H1 (cell line): ENCODE data around the gene IFT25. TPM values are rescaled to one million over a fixed set of nuclear protein-coding genes. Genes with fewer than 3 reads are reported as not detected.

Experiments used
- CTCF ChIA-PET: fragments of 300-600 bp; sonication (Branson Sonifier 250); formaldehyde crosslinking; loops from one replicate; lab custom pipeline; 2021; ENCODE audit not compliant: partially characterized antibody; lab: Charles Lee
- POLR2A ChIA-PET: fragments of 300-600 bp; sonication (Branson Sonifier 250); formaldehyde crosslinking; loops from one replicate; lab custom pipeline; 2021; ENCODE audit warnings: inconsistent platforms; ENCODE audit not compliant: partially characterized antibody; lab: Charles Lee
- DNase-seq, 2 experiments: peaks; one replicate each; pipeline versions ENCODE4 v3.0.0 to v3.0.0-alpha.2; 2010 to 2022; ENCODE audit warnings: low spot score in 2 of 2, low read depth in 1 of 2, mixed read lengths in 1 of 2
- FAIRE-seq: peaks from 2 replicates; lab custom pipeline; 2011; peaks lifted over from hg19 to GRCh38; lab: Jason Lieb, UNC
- H2AFZ ChIP-seq: 2 replicates; pipeline ENCODE4 v1.8.1; 2012; ENCODE audit warnings: low read length, inconsistent platforms
- H2AK5ac ChIP-seq: 2 replicates; pipeline ENCODE4 v1.6.1; 2013; ENCODE audit warnings: low read depth, low read length
- H2BK120ac ChIP-seq: replicated peaks from 2 replicates; pipeline ENCODE3; 2013; ENCODE audit warnings: low read depth, low read length, inconsistent platforms
- H2BK12ac ChIP-seq: 2 replicates; pipeline ENCODE4 v1.6.1; 2013; ENCODE audit warnings: low read depth, low read length
- H2BK15ac ChIP-seq: 2 replicates; pipeline ENCODE4 v1.6.1; 2013; ENCODE audit warnings: low read length
- H2BK20ac ChIP-seq: 2 replicates; pipeline ENCODE4 v1.6.1; 2013; ENCODE audit warnings: low read length
- H2BK5ac ChIP-seq: 2 replicates; pipeline ENCODE4 v1.6.1; 2013; ENCODE audit warnings: low read depth, low read length
- H3K14ac ChIP-seq: 2 replicates; pipeline ENCODE4 v1.6.1; 2013; ENCODE audit warnings: inconsistent platforms; ENCODE audit not compliant: insufficient read length
- H3K18ac ChIP-seq: 2 replicates; pipeline ENCODE4 v1.6.1; 2013; ENCODE audit warnings: low read length; ENCODE audit errors: extremely low read depth
- H3K23ac ChIP-seq: 2 replicates; pipeline ENCODE4 v1.6.1; 2013; ENCODE audit warnings: inconsistent platforms; ENCODE audit not compliant: insufficient read length
- H3K23me2 ChIP-seq: 2 replicates; pipeline ENCODE4 v1.6.1; 2013; ENCODE audit warnings: low read depth, low read length
- H3K27ac ChIP-seq: 2 replicates; pipeline ENCODE4 v1.6.1; 2011; ENCODE audit warnings: low read depth, low read length, inconsistent platforms
- H3K27me3 ChIP-seq, 4 experiments: replicated peaks in 1 of 4; 1 replicate in 1 of 4; 2 replicates in 3 of 4; pipeline versions ENCODE4 v1.6.1 to v1.8.1; 2011 to 2013; ENCODE audit warnings: low read length in 3 of 4, mild to moderate bottlenecking in 3 of 4, inconsistent platforms in 2 of 4, mixed read lengths in 2 of 4, moderate library complexity in 1 of 4; ENCODE audit not compliant: control insufficient read depth in 3 of 4, insufficient read depth in 3 of 4; ENCODE audit errors: extremely low read depth in 1 of 4
- H3K36me3 ChIP-seq, 4 experiments: 2 replicates each; pipeline versions ENCODE4 v1.6.1 to v1.8.1; 2011 to 2013; ENCODE audit warnings: mild to moderate bottlenecking in 4 of 4, low read length in 3 of 4, moderate library complexity in 2 of 4, control low read depth in 1 of 4, inconsistent platforms in 1 of 4; ENCODE audit not compliant: insufficient read depth in 4 of 4, control insufficient read depth in 2 of 4
- H3K4ac ChIP-seq: replicated peaks from 2 replicates; pipeline ENCODE3; 2013; ENCODE audit warnings: low read length, low read depth, mixed read lengths, inconsistent platforms; ENCODE audit not compliant: insufficient read length
- H3K4me1 ChIP-seq, 4 experiments: replicated peaks in 1 of 4; 1 replicate in 1 of 4; 2 replicates in 3 of 4; pipeline versions ENCODE4 v1.6.1 to v1.8.1; 2011 to 2013; ENCODE audit warnings: low read length in 3 of 4, inconsistent platforms in 2 of 4, mixed read lengths in 1 of 4; ENCODE audit not compliant: insufficient read depth in 4 of 4, control insufficient read depth in 3 of 4
- H3K4me2 ChIP-seq, 2 experiments: 2 replicates each; pipeline versions ENCODE4 v1.6.1 to v1.8.1; 2011 to 2013; ENCODE audit warnings: low read depth in 2 of 2, low read length in 2 of 2, control low read depth in 1 of 2, inconsistent platforms in 1 of 2, mild to moderate bottlenecking in 1 of 2; ENCODE audit not compliant: insufficient read depth in 1 of 2
- H3K4me3 ChIP-seq, 4 experiments: fragments of 200-600, 300-600 bp in 1 of 4; sonication (generic), shearing (Covaris generic), sonication (Bioruptor Twin) in 1 of 4; 2 replicates each; pipeline versions ENCODE4 v1.5.1 to v1.8.1; 2011 to 2016; ENCODE audit warnings: low read length in 4 of 4, low read depth in 3 of 4, control low read depth in 2 of 4, inconsistent platforms in 2 of 4, mild to moderate bottlenecking in 2 of 4, mixed read lengths in 1 of 4, moderate library complexity in 1 of 4; ENCODE audit not compliant: insufficient read depth in 2 of 4; ENCODE audit errors: extremely low read depth in 1 of 4
- H3K56ac ChIP-seq: replicated peaks from 2 replicates; pipeline ENCODE3; 2013; ENCODE audit warnings: low read depth, mild to moderate bottlenecking, mixed read lengths, low read length, inconsistent platforms; ENCODE audit not compliant: insufficient read length
- H3K79me1 ChIP-seq: 2 replicates; pipeline ENCODE4 v1.6.1; 2013; ENCODE audit warnings: low read depth, low read length, control low read depth
- H3K79me2 ChIP-seq, 2 experiments: 2 replicates each; pipeline versions ENCODE4 v1.6.1 to v1.8.1; 2012 to 2013; ENCODE audit warnings: low read length in 2 of 2, mild to moderate bottlenecking in 2 of 2, inconsistent platforms in 1 of 2; ENCODE audit not compliant: insufficient read depth in 2 of 2, control insufficient read depth in 1 of 2
- H3K9ac ChIP-seq, 4 experiments: replicated peaks in 1 of 4; 1 replicate in 1 of 4; 2 replicates in 3 of 4; pipeline versions ENCODE4 v1.6.1 to v1.8.1; 2011 to 2013; ENCODE audit warnings: low read depth in 3 of 4, low read length in 3 of 4, control low read depth in 2 of 4, mild to moderate bottlenecking in 2 of 4, moderate library complexity in 2 of 4, inconsistent platforms in 1 of 4; ENCODE audit errors: extremely low read depth in 1 of 4
- H3K9me3 ChIP-seq, 2 experiments: 2 replicates each; pipeline versions ENCODE4 v1.6.1 to v1.8.1; 2012 to 2013; ENCODE audit warnings: mild to moderate bottlenecking in 2 of 2, moderate library complexity in 2 of 2, control low read depth in 1 of 2, inconsistent platforms in 1 of 2, low read depth in 1 of 2, low read length in 1 of 2, mixed read lengths in 1 of 2; ENCODE audit not compliant: insufficient read depth in 2 of 2
- H4K20me1 ChIP-seq, 2 experiments: replicated peaks in 1 of 2; 2 replicates each; pipeline versions ENCODE3 to v1.8.1; 2011 to 2013; ENCODE audit warnings: inconsistent platforms in 2 of 2, low read length in 2 of 2, mild to moderate bottlenecking in 1 of 2; ENCODE audit not compliant: insufficient read depth in 2 of 2, control insufficient read depth in 1 of 2
- H4K5ac ChIP-seq: 2 replicates; pipeline ENCODE4 v1.6.1; 2013; ENCODE audit warnings: low read length, low read depth, mixed read lengths, inconsistent platforms; ENCODE audit not compliant: insufficient read length
- H4K8ac ChIP-seq: 2 replicates; pipeline ENCODE4 v1.8.0; 2013; ENCODE audit warnings: mild to moderate bottlenecking, moderate library complexity, low read length, inconsistent platforms; ENCODE audit not compliant: insufficient read depth; ENCODE audit errors: extremely low read depth
- H4K91ac ChIP-seq: replicated peaks from 2 replicates; pipeline ENCODE3; 2013; ENCODE audit warnings: low read length, mixed read lengths, inconsistent platforms; ENCODE audit not compliant: insufficient read length
- CBX5 ChIP-seq: fragments of 300-800, 300-1000 bp; sonication (generic); IDR thresholded peaks from 2 replicates; pipeline ENCODE4 v1.7.1; 2016; ENCODE audit warnings: antibody characterized with exemption, low read length, low read depth
- GTF2F1 ChIP-seq: IDR thresholded peaks from 2 replicates; pipeline ENCODE4 v1.6.1; 2012; ENCODE audit warnings: low read depth, low read length, improper control_type of control experiment, borderline replicate concordance
- SIN3A ChIP-seq, 2 experiments: IDR thresholded peaks in 1 of 2; conservative IDR thresholded peaks in 1 of 2; 2 replicates each; pipeline ENCODE4 v1.6.1; 2011 to 2012; ENCODE audit warnings: low read length in 2 of 2, improper control_type of control experiment in 1 of 2, low read depth in 1 of 2, mild to moderate bottlenecking in 1 of 2
- WGBS, 2 experiments: shearing (Covaris generic) in 1 of 2; methylation state at CpG; one replicate each; pipeline versions ENCODE4 v1.1.6 to v1.1.7; 2013 to 2015; ENCODE audit warnings: low lambda C conversion rate in 2 of 2, mixed read lengths in 2 of 2, inconsistent platforms in 1 of 2, low coverage in 1 of 2, missing lambda C conversion rate in 1 of 2; ENCODE audit not compliant: insufficient replicate concordance in 2 of 2, insufficient coverage in 1 of 2, insufficient read length in 1 of 2; ENCODE audit errors: extremely low coverage in 1 of 2, missing lambda C conversion rate in 1 of 2; 5-methylcytosine and 5-hydroxymethylcytosine counted together
- polyA plus RNA-seq, 7 experiments: library from polyadenylated mRNA; depleted of rRNA in 3 of 7; stranded (reverse) in 5 of 7; unstranded in 2 of 7; fragments of >200 nt in 5 of 7; fragments of 200-250 nt in 2 of 7; gene quantifications; 1 replicate in 5 of 7; 2 replicates in 1 of 7; 4 replicates in 1 of 7; pipeline versions ENCODE4 v1.2.1 to v1.2.3, GENCODE V29; 2011 to 2013; ENCODE audit warnings: missing spikeins in 2 of 7, mixed read lengths in 2 of 7
- total RNA-seq: library from RNA; stranded (reverse); fragmentation: NEBNext Ultra II Directional; extraction: Animal tissue kit (Norgen Biotek cat#: 25700); gene quantifications from 2 replicates; pipeline ENCODE4 v1.2.1, GENCODE V29; 2021

The IFT25 gene
- total and polyA plus RNA-seq, 2 of the 8 experiments (the other 6 are each of a cell fraction or from before 2014, with no cell fraction given) = 15.0 to 36.3 TPM

- Histone ChIP-seq H3K79me1 (no peaks in the 10 kb centered on the region), H3K23me2 (no peaks in the 10 kb centered on the region), H3K9ac (no peak overlapping the region), H2BK5ac (no peak overlapping the region), H3K27ac (no peak overlapping the region), H4K8ac (no peak overlapping the region), H3K18ac (no peak overlapping the region), H3K36me3 (no peaks in the 10 kb centered on the region), H2AK5ac (no peak overlapping the region), H3K4me3 (no peak overlapping the region), H3K23ac (no peak overlapping the region), H2BK15ac (no peak overlapping the region), H2AFZ (no peak overlapping the region), H3K9me3 (no peaks in the 10 kb centered on the region), H3K14ac (no peak overlapping the region), H3K4me1 (peaks cover 7 to 13% (median 11%) of the 10 kb centered on the region in 4 experiments), H2BK12ac (no peak overlapping the region), H3K79me2 (no peaks in the 10 kb centered on the region), H3K4me2 (no peak overlapping the region), H3K4ac (no peak overlapping the region), H3K27me3 (no peaks in the 10 kb centered on the region), H2BK120ac (no peak overlapping the region), H4K20me1 (no peaks in the 10 kb centered on the region), H4K5ac (no peak overlapping the region), H2BK20ac (no peak overlapping the region), H4K91ac (no peak overlapping the region), H3K56ac (no peak overlapping the region)
- no peak for TF ChIP-seq CBX5
- no peak for TF ChIP-seq GTF2F1
- no peak for TF ChIP-seq SIN3A (conservative IDR thresholded peaks at IDR 0.05 in 1 of 2, IDR thresholded peaks at IDR 0.05 in 1 of 2; ENCODE audit: low read depth in 1 of 2, low read length in 2 of 2)
- CTCF ChIA-PET = interaction anchor here (0.6 to 3.4 kb wide), 7 partner anchors 9 to 50 kb away, joined by 3 to 17 read pairs (median 4); no protein-coding TSS in a partner anchor
- FAIRE-seq (no peak), DNase-seq (no peak)
- POLR2A ChIA-PET = interaction anchor here (1.3 kb wide), 1 partner anchor 9 kb away, joined by 5 read pairs; no protein-coding TSS in a partner anchor
- WGBS, 2 experiments = 73% methylated on average over 3 of the region's 3 CpGs; no CpG with 5 or more reads in 1 of the 2 experiments
These were observed 35.6 kb downstream of the IFT25 start for GRCh38 chr1:53909946-53910345.
